GM12872 (cell line): ENCODE results near the gene INPP4B.

Source experiments
- CTCF ChIP-seq: IDR thresholded peaks from 3 replicates; pipeline ENCODE4 v1.5.1; 2011; ENCODE audit warnings: low read depth, mild to moderate bottlenecking, low read length, moderate library complexity; ENCODE audit not compliant: insufficient read depth

Gene INPP4B

GRCh38 chr4:142408003-142408441 is 438.1 kb downstream of the INPP4B start:
- TF ChIP-seq CTCF = no peak

GRCh38 chr4:142407596-142407995 is 438.5 kb downstream of the INPP4B start:
- TF ChIP-seq CTCF = no peak

- no peak for TF ChIP-seq CTCF
Observed at GRCh38 chr4:142406917-142407501, 439.1 kb downstream of the INPP4B start.

- no peak for TF ChIP-seq CTCF
Observed at GRCh38 chr4:142406499-142406835, 439.6 kb downstream of the INPP4B start.

GRCh38 chr4:142405695-142406498 is 440.2 kb downstream of the INPP4B start:
- no peak for TF ChIP-seq CTCF

GRCh38 chr4:142405021-142405694 is 440.9 kb downstream of the INPP4B start:
- TF ChIP-seq CTCF = no peak

- no peak for TF ChIP-seq CTCF
Observed at GRCh38 chr4:142404191-142404611, 441.9 kb downstream of the INPP4B start.
